Memory B cell (primary cell): ENCODE data around the gene PPP2R2C.

ENCODE experiments used
- ATAC-seq: fragments of 150-1000 bp; cut with Tn5 transposase; 2 replicates; pipeline ENCODE4 v1.10.0; 2021; ENCODE audit warnings: low read depth, mild to moderate bottlenecking, moderate library complexity
- DNase-seq, 2 donors: peaks; one replicate each; pipeline ENCODE4 v3.0.0; 2022; ENCODE audit warnings: low spot score in 2 of 2
- H3K27ac Mint-ChIP-seq: one replicate; pipeline ENCODE4 v1.8.0; 2022; ENCODE audit warnings: mild to moderate bottlenecking, moderate library complexity, mixed read lengths
- H3K27me3 Mint-ChIP-seq: one replicate; pipeline ENCODE4 v1.8.0; 2022; ENCODE audit warnings: mixed read lengths
- H3K36me3 Mint-ChIP-seq: one replicate; pipeline ENCODE4 v1.8.0; 2022; ENCODE audit warnings: mild to moderate bottlenecking, mixed read lengths
- H3K4me1 Mint-ChIP-seq: one replicate; pipeline ENCODE4 v1.8.0; 2022; ENCODE audit warnings: mixed read lengths
- H3K4me3 Mint-ChIP-seq: one replicate; pipeline ENCODE4 v1.8.0; 2022; ENCODE audit warnings: mild to moderate bottlenecking, moderate library complexity, mixed read lengths
- H3K9me3 Mint-ChIP-seq: one replicate; pipeline ENCODE4 v1.8.0; 2022; ENCODE audit warnings: mixed read lengths

PPP2R2C gene

GRCh38 chr4:6472387-6473263 lies at the start of gene PPP2R2C:
PPP2R2C (minus strand) TSS chr4:6472614; CDS start chr4:6472229, 385 bp downstream.
- ATAC-seq, result no peak
- Mint-ChIP-seq H3K36me3 (no peaks in the 10 kb centered on the region), H3K27me3 (peaks cover 27% of the 10 kb centered on the region), H3K27ac (no peak within 1 kb of the TSS), H3K4me3 (no peak within 1 kb of the TSS), H3K9me3 (no peaks in the 10 kb centered on the region), H3K4me1 (peaks cover 2% of the 10 kb centered on the region)
- DNase-seq, result no peak

GRCh38 chr4:6520978-6521377 lies 48.6 kb upstream of the PPP2R2C start:
- peaks cover 4% of the 10 kb centered on the region for H3K9me3 Mint-ChIP-seq
- no peaks in the 10 kb centered on the region for H3K36me3 Mint-ChIP-seq
- ATAC-seq, result no peak
- H3K4me1 Mint-ChIP-seq, result no peaks in the 10 kb centered on the region
- no peak for DNase-seq
- peaks cover 7% of the 10 kb centered on the region for H3K27me3 Mint-ChIP-seq
- H3K27ac Mint-ChIP-seq, result no peak overlapping the region
- H3K4me3 Mint-ChIP-seq, result no peak overlapping the region

GRCh38 chr4:6520051-6520636 lies 47.7 kb upstream of the PPP2R2C start:
- peaks cover 7% of the 10 kb centered on the region for H3K27me3 Mint-ChIP-seq
- no peaks in the 10 kb centered on the region for H3K4me1 Mint-ChIP-seq
- DNase-seq, result no peak
- no peak overlapping the region for H3K27ac Mint-ChIP-seq
- no peak overlapping the region for H3K4me3 Mint-ChIP-seq
- ATAC-seq, result no peak
- H3K9me3 Mint-ChIP-seq, result peaks cover 4% of the 10 kb centered on the region
- H3K36me3 Mint-ChIP-seq, result no peaks in the 10 kb centered on the region

GRCh38 chr4:6517171-6517570 lies 44.8 kb upstream of the PPP2R2C start:
- Mint-ChIP-seq H3K4me1 (no peaks in the 10 kb centered on the region), H3K4me3 (no peak overlapping the region), H3K27me3 (peaks cover 7% of the 10 kb centered on the region), H3K27ac (no peak overlapping the region), H3K9me3 (peaks cover 4% of the 10 kb centered on the region), H3K36me3 (no peaks in the 10 kb centered on the region)
- DNase-seq (no peak), ATAC-seq (no peak)

GRCh38 chr4:6516762-6517161 lies 44.3 kb upstream of the PPP2R2C start:
- no peak overlapping the region for H3K27ac Mint-ChIP-seq
- H3K9me3 Mint-ChIP-seq, result peaks cover 4% of the 10 kb centered on the region
- peaks cover 7% of the 10 kb centered on the region for H3K27me3 Mint-ChIP-seq
- ATAC-seq (no peak), DNase-seq (no peak)
- no peaks in the 10 kb centered on the region for H3K4me1 Mint-ChIP-seq
- H3K36me3 Mint-ChIP-seq, result no peaks in the 10 kb centered on the region
- no peak overlapping the region for H3K4me3 Mint-ChIP-seq

GRCh38 chr4:6516281-6516680 lies 43.9 kb upstream of the PPP2R2C start:
- no peak for ATAC-seq
- no peak overlapping the region for H3K27ac Mint-ChIP-seq
- H3K9me3 Mint-ChIP-seq, result peaks cover 4% of the 10 kb centered on the region

GRCh38 chr4:6513678-6514077 lies 41.3 kb upstream of the PPP2R2C start:
- Mint-ChIP-seq H3K4me3 (no peak overlapping the region), H3K27ac (no peak overlapping the region), H3K4me1 (peaks cover 2% of the 10 kb centered on the region), H3K9me3 (peaks cover 9% of the 10 kb centered on the region), H3K27me3 (peaks cover 6% of the 10 kb centered on the region), H3K36me3 (no peaks in the 10 kb centered on the region)
- no peak for DNase-seq
- ATAC-seq, result no peak

More at GRCh38 chr4:6516281-6516680, 43.9 kb upstream of the PPP2R2C start:
- no peak for DNase-seq
- Mint-ChIP-seq H3K4me3 (no peak overlapping the region), H3K4me1 (no peaks in the 10 kb centered on the region), H3K27me3 (peaks cover 7% of the 10 kb centered on the region), H3K36me3 (no peaks in the 10 kb centered on the region)

GRCh38 chr4:6509587-6509986 lies 37.2 kb upstream of the PPP2R2C start:
- Mint-ChIP-seq H3K9me3 (peaks cover 8% of the 10 kb centered on the region), H3K27ac (no peak overlapping the region)

GRCh38 chr4:6507345-6507744 lies 34.9 kb upstream of the PPP2R2C start:
- Mint-ChIP-seq H3K36me3 (peaks cover 1% of the 10 kb centered on the region), H3K9me3 (peaks cover 13% of the 10 kb centered on the region), H3K27me3 (peaks cover 4% of the 10 kb centered on the region), H3K4me3 (no peak overlapping the region), H3K27ac (no peak overlapping the region), H3K4me1 (peaks cover 2% of the 10 kb centered on the region)
- ATAC-seq (no peak), DNase-seq (no peak)

More at GRCh38 chr4:6509587-6509986, 37.2 kb upstream of the PPP2R2C start:
- DNase-seq (no peak), ATAC-seq (no peak)
- no peaks in the 10 kb centered on the region for H3K36me3 Mint-ChIP-seq
- no peaks in the 10 kb centered on the region for H3K27me3 Mint-ChIP-seq
- no peak overlapping the region for H3K4me3 Mint-ChIP-seq
- H3K4me1 Mint-ChIP-seq, result peaks cover 2% of the 10 kb centered on the region

GRCh38 chr4:6506616-6507140 lies 34.3 kb upstream of the PPP2R2C start:
- H3K36me3 Mint-ChIP-seq, result peaks cover 2% of the 10 kb centered on the region
- peaks cover 5% of the 10 kb centered on the region for H3K27me3 Mint-ChIP-seq
- no peak overlapping the region for H3K4me3 Mint-ChIP-seq
- no peak overlapping the region for H3K27ac Mint-ChIP-seq
- DNase-seq, result no peak
- H3K4me1 Mint-ChIP-seq, result peaks cover 2% of the 10 kb centered on the region
- peaks cover 13% of the 10 kb centered on the region for H3K9me3 Mint-ChIP-seq
- no peak for ATAC-seq

- no peak for DNase-seq
- Mint-ChIP-seq H3K27me3 (peaks cover 10% of the 10 kb centered on the region), H3K9me3 (peaks cover 8% of the 10 kb centered on the region), H3K4me3 (no peak overlapping the region), H3K36me3 (peaks cover 2% of the 10 kb centered on the region), H3K4me1 (no peaks in the 10 kb centered on the region), H3K27ac (no peak overlapping the region)
- no peak for ATAC-seq
These were observed 32.6 kb upstream of the PPP2R2C start for GRCh38 chr4:6504900-6505496.

- H3K27ac Mint-ChIP-seq, result no peak overlapping the region
- H3K36me3 Mint-ChIP-seq, result peaks cover 2% of the 10 kb centered on the region
- H3K27me3 Mint-ChIP-seq, result peaks cover 12% of the 10 kb centered on the region
- peaks cover 8% of the 10 kb centered on the region for H3K9me3 Mint-ChIP-seq
- ATAC-seq (no peak), DNase-seq (no peak)
- no peak overlapping the region for H3K4me3 Mint-ChIP-seq
- H3K4me1 Mint-ChIP-seq, result no peaks in the 10 kb centered on the region
These were observed 30.5 kb upstream of the PPP2R2C start for GRCh38 chr4:6502747-6503465.

GRCh38 chr4:6502147-6502546 lies 29.7 kb upstream of the PPP2R2C start:
- no peaks in the 10 kb centered on the region for H3K4me1 Mint-ChIP-seq
- peaks cover 12% of the 10 kb centered on the region for H3K27me3 Mint-ChIP-seq
- H3K36me3 Mint-ChIP-seq, result peaks cover 2% of the 10 kb centered on the region
- H3K27ac Mint-ChIP-seq, result no peak overlapping the region
- ATAC-seq (no peak), DNase-seq (no peak)
- no peak overlapping the region for H3K4me3 Mint-ChIP-seq
- peaks cover 8% of the 10 kb centered on the region for H3K9me3 Mint-ChIP-seq
